Brain microvascular endothelial cell (primary cell): Measurements from ENCODE around the gene KCNIP4.

Experiments used
- DNase-seq: peaks from one replicate; pipeline ENCODE4 v3.0.0-alpha.2; 2020
- H3K27ac ChIP-seq: fragments of 250-450 bp; sonication (Bioruptor Pico); 2 replicates; pipeline ENCODE4 v1.5.1; 2020; ENCODE audit warnings: mild to moderate bottlenecking, moderate library complexity
- H3K27me3 ChIP-seq: fragments of 250-450 bp; sonication (Bioruptor Pico); replicated peaks from 2 replicates; pipeline ENCODE4 v1.5.1; 2020; ENCODE audit warnings: mild to moderate bottlenecking
- H3K36me3 ChIP-seq: fragments of 250-450 bp; sonication (Bioruptor Pico); replicated peaks from 2 replicates; pipeline ENCODE4 v1.5.1; 2020; ENCODE audit warnings: mild to moderate bottlenecking
- H3K4me3 ChIP-seq: 2 replicates; pipeline ENCODE4 v1.5.1; 2011; ENCODE audit warnings: low read depth, mild to moderate bottlenecking, control low read depth, low read length, moderate library complexity
- in situ Hi-C: cut with HindIII; loops from 2 replicates; pipeline ENCODE4 v1.10.0; 2017; ENCODE audit warnings: low sequenced_read_pairs, low pct_ligation_motif_present
- TF ChIP-seq, protein P1 (sequence below): IDR thresholded peaks from 2 replicates; pipeline ENCODE4 v1.5.1; 2011; ENCODE audit warnings: low read depth, mild to moderate bottlenecking, moderate library complexity, low read length, control low read depth, inconsistent platforms; ENCODE audit errors: missing control alignments

KCNIP4 gene

GRCh38 chr4:21155367-21155766 lies 793.2 kb downstream of the KCNIP4 start:
- in situ Hi-C loops: no loop called here
- no peaks in the 10 kb centered on the region for H3K36me3 ChIP-seq
- H3K27ac ChIP-seq: no peak overlapping the region
- no peaks in the 10 kb centered on the region for H3K27me3 ChIP-seq
- TF ChIP-seq, protein P1, sequence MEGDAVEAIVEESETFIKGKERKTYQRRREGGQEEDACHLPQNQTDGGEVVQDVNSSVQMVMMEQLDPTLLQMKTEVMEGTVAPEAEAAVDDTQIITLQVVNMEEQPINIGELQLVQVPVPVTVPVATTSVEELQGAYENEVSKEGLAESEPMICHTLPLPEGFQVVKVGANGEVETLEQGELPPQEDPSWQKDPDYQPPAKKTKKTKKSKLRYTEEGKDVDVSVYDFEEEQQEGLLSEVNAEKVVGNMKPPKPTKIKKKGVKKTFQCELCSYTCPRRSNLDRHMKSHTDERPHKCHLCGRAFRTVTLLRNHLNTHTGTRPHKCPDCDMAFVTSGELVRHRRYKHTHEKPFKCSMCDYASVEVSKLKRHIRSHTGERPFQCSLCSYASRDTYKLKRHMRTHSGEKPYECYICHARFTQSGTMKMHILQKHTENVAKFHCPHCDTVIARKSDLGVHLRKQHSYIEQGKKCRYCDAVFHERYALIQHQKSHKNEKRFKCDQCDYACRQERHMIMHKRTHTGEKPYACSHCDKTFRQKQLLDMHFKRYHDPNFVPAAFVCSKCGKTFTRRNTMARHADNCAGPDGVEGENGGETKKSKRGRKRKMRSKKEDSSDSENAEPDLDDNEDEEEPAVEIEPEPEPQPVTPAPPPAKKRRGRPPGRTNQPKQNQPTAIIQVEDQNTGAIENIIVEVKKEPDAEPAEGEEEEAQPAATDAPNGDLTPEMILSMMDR: no peak
- DNase-seq: no peak
- H3K4me3 ChIP-seq: no peak overlapping the region

DNA sequence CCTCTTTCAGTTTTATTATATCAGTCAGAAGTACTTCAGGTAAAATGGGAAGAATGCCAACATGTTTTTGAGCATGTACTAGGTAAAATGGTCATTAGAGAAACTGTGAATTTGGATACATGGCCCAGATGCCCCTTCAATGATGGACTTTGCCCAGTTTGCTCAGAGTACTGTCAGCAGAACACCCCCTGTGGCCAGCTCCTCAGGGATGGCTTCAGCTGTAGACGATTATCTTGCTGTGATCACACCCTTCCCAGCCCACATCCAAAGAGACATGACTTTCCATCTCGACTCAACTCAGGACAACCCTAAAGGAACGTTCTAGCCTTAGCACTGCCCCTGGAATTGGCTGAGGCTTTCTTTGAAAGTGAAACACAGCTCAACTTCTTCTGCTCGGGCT lies 809.2 kb downstream of the KCNIP4 start:
- in situ Hi-C loops: no loop called here
- DNase-seq: no peak
- no peak overlapping the region for H3K27ac ChIP-seq
- H3K4me3 ChIP-seq: no peak overlapping the region
- H3K27me3 ChIP-seq: no peaks in the 10 kb centered on the region
- no peaks in the 10 kb centered on the region for H3K36me3 ChIP-seq
- TF ChIP-seq, protein P1: no peak

GRCh38 chr4:21136051-21136630 lies 812.4 kb downstream of the KCNIP4 start:
- H3K27ac ChIP-seq: no peak overlapping the region
- DNase-seq: no peak
- no peaks in the 10 kb centered on the region for H3K36me3 ChIP-seq
- in situ Hi-C loops: no loop called here
- TF ChIP-seq, protein P1: no peak
- H3K4me3 ChIP-seq: no peak overlapping the region
- no peaks in the 10 kb centered on the region for H3K27me3 ChIP-seq

DNA sequence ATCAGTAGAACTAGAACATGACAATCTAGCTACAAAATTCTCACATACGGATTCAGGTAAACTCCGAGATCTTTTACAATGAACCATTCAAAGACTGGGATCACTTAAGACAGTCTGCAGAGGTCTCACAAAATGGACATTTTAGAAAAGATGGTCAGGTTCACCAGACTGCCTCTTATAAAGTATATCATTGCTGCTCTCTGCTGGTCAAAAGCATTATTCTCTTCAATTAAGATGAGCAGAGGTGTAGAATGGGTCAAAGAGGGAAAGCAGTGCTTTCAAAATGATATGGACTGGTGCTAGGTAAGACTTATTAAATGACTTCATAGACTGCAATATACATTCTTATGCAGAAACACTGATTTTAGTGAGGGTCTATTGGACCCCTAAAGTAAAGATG lies 813.6 kb downstream of the KCNIP4 start:
- no peaks in the 10 kb centered on the region for H3K27me3 ChIP-seq
- no peak for DNase-seq
- TF ChIP-seq, protein P1: peak; percentile 20
- H3K36me3 ChIP-seq: no peaks in the 10 kb centered on the region
- H3K27ac ChIP-seq: no peak overlapping the region
- in situ Hi-C loops: no loop called here
- no peak overlapping the region for H3K4me3 ChIP-seq

DNA sequence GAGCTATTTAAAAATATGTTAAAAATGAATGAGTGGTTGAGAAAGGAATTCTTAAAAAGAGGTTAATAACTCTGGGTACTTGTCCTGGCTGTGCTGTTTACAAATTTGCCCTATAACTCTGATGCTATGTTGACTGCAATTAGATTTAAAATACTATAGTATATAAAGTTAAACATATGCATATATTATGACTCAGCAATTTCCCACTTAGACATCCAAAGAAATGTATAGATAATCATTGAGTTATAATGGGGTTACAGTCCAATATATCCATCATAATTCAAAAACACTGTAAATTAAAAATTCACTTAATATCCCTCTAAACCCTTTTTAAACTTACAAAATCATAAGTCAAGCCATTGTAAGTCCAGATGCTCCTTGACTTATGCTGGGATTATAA lies 818.0 kb downstream of the KCNIP4 start:
- TF ChIP-seq, protein P1: no peak
- Histone ChIP-seq H3K4me3 (no peak overlapping the region), H3K27me3 (no peaks in the 10 kb centered on the region), H3K36me3 (no peaks in the 10 kb centered on the region), H3K27ac (no peak overlapping the region)
- in situ Hi-C loops: no loop called here
- DNase-seq: no peak

GRCh38 chr4:21126014-21126512 lies 822.5 kb downstream of the KCNIP4 start:
- Histone ChIP-seq H3K4me3 (no peak overlapping the region), H3K27ac (no peak overlapping the region), H3K27me3 (no peaks in the 10 kb centered on the region), H3K36me3 (no peaks in the 10 kb centered on the region)
- no peak for DNase-seq
- in situ Hi-C loops: no loop called here
- TF ChIP-seq, protein P1: no peak
